ENCODE results near the gene JARID2.

JARID2 gene

GRCh38 chr6:15429141-15430110 is 183.6 kb downstream of the JARID2 start:
- no peak overlapping the region for H3K27ac ChIP-seq
- no peak for DNase-seq (ENCODE audit: low read depth, low spot score)

- no peak overlapping the region for H3K27ac ChIP-seq
- DNase-seq (ENCODE audit: low read depth, low spot score) = no peak
Measured at GRCh38 chr6:15430186-15430585, 184.3 kb downstream of the JARID2 start.

GRCh38 chr6:15430931-15431405 is 185.1 kb downstream of the JARID2 start:
- H3K27ac ChIP-seq = no peak overlapping the region
- DNase-seq (ENCODE audit: low read depth, low spot score) = no peak

- no peak for DNase-seq (ENCODE audit: low read depth, low spot score)
- H3K27ac ChIP-seq = peak overlapping the region; percentile 14
Measured at GRCh38 chr6:15431762-15432483, 186.1 kb downstream of the JARID2 start.

- H3K27ac ChIP-seq = no peak overlapping the region
- no peak for DNase-seq (ENCODE audit: low read depth, low spot score)
Measured at GRCh38 chr6:15433511-15433861, 187.6 kb downstream of the JARID2 start.

- DNase-seq (ENCODE audit: low read depth, low spot score) = no peak
- no peak overlapping the region for H3K27ac ChIP-seq
Measured at GRCh38 chr6:15434263-15434662, 188.4 kb downstream of the JARID2 start.

- no peak overlapping the region for H3K27ac ChIP-seq
- no peak for DNase-seq (ENCODE audit: low read depth, low spot score)
Measured at GRCh38 chr6:15434823-15435380, 189.0 kb downstream of the JARID2 start.

GRCh38 chr6:15435468-15435867 is 189.6 kb downstream of the JARID2 start:
- DNase-seq (ENCODE audit: low read depth, low spot score) = no peak
- no peak overlapping the region for H3K27ac ChIP-seq

- no peak for DNase-seq (ENCODE audit: low read depth, low spot score)
- no peak overlapping the region for H3K27ac ChIP-seq
Measured at GRCh38 chr6:15436451-15436850, 190.6 kb downstream of the JARID2 start.

- no peak for DNase-seq (ENCODE audit: low read depth, low spot score)
Measured at GRCh38 chr6:15437090-15437635, 191.3 kb downstream of the JARID2 start.

GRCh38 chr6:15439410-15440025 is 193.6 kb downstream of the JARID2 start:
- no peak overlapping the region for H3K27ac ChIP-seq

More at GRCh38 chr6:15437090-15437635, 191.3 kb downstream of the JARID2 start:
- H3K27ac ChIP-seq = no peak overlapping the region

GRCh38 chr6:15440040-15440439 is 194.2 kb downstream of the JARID2 start:
- H3K27ac ChIP-seq = no peak overlapping the region
- no peak for DNase-seq (ENCODE audit: low read depth, low spot score)

More at GRCh38 chr6:15439410-15440025, 193.6 kb downstream of the JARID2 start:
- no peak for DNase-seq (ENCODE audit: low read depth, low spot score)

GRCh38 chr6:15441215-15441868 is 195.5 kb downstream of the JARID2 start:
- no peak overlapping the region for H3K27ac ChIP-seq
- DNase-seq (ENCODE audit: low read depth, low spot score) = no peak

- DNase-seq (ENCODE audit: low read depth, low spot score) = no peak
- peak overlapping the region; percentile 1 for H3K27ac ChIP-seq
Measured at GRCh38 chr6:15441981-15442380, 196.1 kb downstream of the JARID2 start.

GRCh38 chr6:15442467-15442866 is 196.6 kb downstream of the JARID2 start:
- DNase-seq (ENCODE audit: low read depth, low spot score) = no peak
- H3K27ac ChIP-seq = peak overlapping the region; percentile 1

GRCh38 chr6:15443119-15443830 is 197.4 kb downstream of the JARID2 start:
- H3K27ac ChIP-seq = peak overlapping the region; percentile 1

GRCh38 chr6:15444081-15444731 is 198.3 kb downstream of the JARID2 start:
- DNase-seq (ENCODE audit: low read depth, low spot score) = no peak
- H3K27ac ChIP-seq = no peak overlapping the region

More at GRCh38 chr6:15443119-15443830, 197.4 kb downstream of the JARID2 start:
- peak; percentile 26 for DNase-seq (ENCODE audit: low read depth, low spot score)

GRCh38 chr6:15444881-15445280 is 199.0 kb downstream of the JARID2 start:
- DNase-seq (ENCODE audit: low read depth, low spot score) = no peak
- H3K27ac ChIP-seq = no peak overlapping the region
